Fibroblast of the aortic adventitia (primary cell): Measurements from ENCODE around the gene CHST9. TPM values are rescaled to one million over a fixed set of nuclear protein-coding genes. Genes with fewer than 3 reads are reported as not detected.

Experiments used
- DNase-seq: peaks from one replicate; pipeline ENCODE4 v3.0.0-alpha.2; 2010; ENCODE audit warnings: low read depth
- H3K4me3 ChIP-seq: 2 replicates; pipeline ENCODE4 v1.5.1; 2011; ENCODE audit warnings: low read depth, mild to moderate bottlenecking, control low read depth, low read length, moderate library complexity
- total RNA-seq: library from RNA; depleted of rRNA; stranded (reverse); fragments of >200 nt; gene quantifications from 2 replicates; pipeline ENCODE4 v1.2.3, GENCODE V29; 2012; ENCODE audit warnings: low replicate concordance
- TF ChIP-seq, protein P1 (sequence below): IDR thresholded peaks from 2 replicates; pipeline ENCODE4 v1.5.1; 2011; ENCODE audit warnings: mild to moderate bottlenecking, low read length, control low read depth, inconsistent platforms; ENCODE audit not compliant: insufficient read depth

CHST9 gene
- total RNA-seq, 1 donor = not detected

DNA sequence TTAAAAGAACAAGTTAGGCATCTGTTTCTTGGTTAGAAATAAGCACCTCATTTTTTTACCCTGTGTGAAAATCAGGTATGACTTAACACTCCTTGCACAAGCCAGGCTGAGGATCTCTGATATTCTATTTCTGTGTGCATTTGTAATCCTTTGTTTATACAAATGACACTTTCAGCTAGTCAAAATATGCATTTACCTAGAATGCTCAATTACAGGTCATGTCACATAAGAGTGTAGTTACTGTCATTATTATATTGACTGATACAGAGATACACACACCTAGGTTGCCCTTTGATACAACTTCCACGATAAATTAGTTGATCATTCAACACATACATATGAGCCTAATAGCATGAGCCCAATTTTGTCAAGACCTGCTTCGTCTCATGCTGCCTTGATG lies 144.3 kb downstream of the CHST9 start:
- no peak overlapping the region for H3K4me3 ChIP-seq
- no peak for DNase-seq
- TF ChIP-seq, protein P1, sequence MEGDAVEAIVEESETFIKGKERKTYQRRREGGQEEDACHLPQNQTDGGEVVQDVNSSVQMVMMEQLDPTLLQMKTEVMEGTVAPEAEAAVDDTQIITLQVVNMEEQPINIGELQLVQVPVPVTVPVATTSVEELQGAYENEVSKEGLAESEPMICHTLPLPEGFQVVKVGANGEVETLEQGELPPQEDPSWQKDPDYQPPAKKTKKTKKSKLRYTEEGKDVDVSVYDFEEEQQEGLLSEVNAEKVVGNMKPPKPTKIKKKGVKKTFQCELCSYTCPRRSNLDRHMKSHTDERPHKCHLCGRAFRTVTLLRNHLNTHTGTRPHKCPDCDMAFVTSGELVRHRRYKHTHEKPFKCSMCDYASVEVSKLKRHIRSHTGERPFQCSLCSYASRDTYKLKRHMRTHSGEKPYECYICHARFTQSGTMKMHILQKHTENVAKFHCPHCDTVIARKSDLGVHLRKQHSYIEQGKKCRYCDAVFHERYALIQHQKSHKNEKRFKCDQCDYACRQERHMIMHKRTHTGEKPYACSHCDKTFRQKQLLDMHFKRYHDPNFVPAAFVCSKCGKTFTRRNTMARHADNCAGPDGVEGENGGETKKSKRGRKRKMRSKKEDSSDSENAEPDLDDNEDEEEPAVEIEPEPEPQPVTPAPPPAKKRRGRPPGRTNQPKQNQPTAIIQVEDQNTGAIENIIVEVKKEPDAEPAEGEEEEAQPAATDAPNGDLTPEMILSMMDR = no peak

DNA sequence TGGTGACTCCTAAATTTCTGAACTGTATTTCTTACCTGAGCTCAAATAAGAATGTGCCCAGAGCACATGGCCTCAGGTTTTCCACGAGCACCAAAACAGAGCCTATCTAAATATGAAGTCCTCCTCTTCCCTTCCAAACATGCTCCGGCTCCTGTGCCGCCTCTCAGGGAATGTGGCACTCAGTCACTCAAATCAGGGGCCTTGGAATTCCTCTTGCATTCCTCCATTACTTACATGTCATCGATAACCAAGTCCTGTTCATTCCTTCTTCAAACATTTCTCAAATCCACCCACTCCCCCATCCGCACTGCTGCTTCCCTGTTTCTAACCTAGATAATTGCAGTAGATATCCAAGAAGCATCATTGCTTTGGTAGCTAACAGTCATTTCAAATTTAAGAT lies 151.4 kb downstream of the CHST9 start:
- no peak overlapping the region for H3K4me3 ChIP-seq
- DNase-seq = no peak
- TF ChIP-seq, protein P1 = no peak

DNA sequence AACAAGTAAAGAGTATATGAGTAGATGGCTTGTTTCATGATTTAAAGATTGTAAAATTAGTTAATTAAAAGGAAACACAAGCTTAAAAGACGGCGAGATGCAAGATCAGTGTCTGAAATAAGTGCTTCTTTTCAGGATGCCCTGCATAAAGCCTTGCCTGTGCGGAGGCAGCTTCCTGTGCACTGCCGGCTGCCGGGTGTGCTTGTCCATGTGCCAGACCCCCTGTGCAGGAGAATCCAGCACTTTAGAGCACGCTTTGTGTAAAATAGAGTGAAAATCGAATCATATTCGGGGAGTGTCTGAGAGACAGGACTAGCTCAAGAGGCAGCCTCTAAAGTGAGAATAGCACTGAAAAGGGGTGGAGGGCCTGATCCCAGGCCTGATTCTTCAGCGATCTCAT lies 154.7 kb downstream of the CHST9 start:
- DNase-seq = no peak
- no peak overlapping the region for H3K4me3 ChIP-seq
- TF ChIP-seq, protein P1 = no peak

DNA sequence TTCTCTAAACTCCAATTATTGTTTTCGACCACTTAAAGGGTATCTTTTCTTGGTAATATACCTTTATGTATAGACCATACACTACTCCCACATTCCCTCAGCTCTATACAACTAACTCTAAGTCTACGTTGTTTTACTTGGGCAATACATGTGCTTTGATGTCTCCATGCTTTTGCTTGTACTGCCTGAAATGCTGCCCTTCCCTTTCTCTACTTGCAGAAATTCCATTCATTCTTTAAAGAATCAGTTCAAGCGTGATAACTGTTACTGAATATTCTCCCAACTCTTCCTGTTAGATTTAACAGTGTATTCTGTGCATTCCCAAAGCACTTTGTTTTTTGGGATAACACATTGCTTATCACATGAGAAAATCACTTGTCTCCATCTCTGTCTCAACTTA lies 162.6 kb downstream of the CHST9 start:
- TF ChIP-seq, protein P1 = no peak
- DNase-seq = no peak
- no peak overlapping the region for H3K4me3 ChIP-seq

DNA sequence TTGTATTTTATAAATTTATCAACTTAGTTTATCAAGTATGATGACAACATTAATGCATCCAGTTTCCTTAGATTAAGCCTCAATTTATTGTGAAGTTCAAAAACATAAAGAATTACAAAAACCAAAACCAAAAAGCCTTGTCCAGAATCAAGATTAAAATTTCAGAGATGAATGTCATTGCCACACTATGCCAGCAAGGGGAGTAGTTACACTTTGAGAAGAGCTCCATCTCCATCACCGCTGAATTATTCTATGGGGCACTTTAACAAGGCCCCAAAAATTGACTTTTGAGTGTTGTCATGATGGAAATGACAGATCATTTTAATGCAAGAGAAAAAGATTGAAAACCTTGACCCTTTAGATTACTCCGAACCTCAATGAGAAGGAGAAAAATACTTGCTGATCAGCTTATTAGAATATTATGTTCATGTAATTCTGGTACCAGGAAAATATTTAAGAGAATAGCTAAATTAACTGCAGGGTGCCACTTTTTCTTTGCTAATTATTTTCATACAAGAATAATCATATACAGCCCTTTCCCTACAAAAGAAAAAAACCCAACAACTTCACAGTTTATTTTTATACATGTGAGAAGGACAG lies 167.1 kb downstream of the CHST9 start:
- peak; percentile 1 for DNase-seq
- TF ChIP-seq, protein P1 = peak; percentile 31
- no peak overlapping the region for H3K4me3 ChIP-seq

DNA sequence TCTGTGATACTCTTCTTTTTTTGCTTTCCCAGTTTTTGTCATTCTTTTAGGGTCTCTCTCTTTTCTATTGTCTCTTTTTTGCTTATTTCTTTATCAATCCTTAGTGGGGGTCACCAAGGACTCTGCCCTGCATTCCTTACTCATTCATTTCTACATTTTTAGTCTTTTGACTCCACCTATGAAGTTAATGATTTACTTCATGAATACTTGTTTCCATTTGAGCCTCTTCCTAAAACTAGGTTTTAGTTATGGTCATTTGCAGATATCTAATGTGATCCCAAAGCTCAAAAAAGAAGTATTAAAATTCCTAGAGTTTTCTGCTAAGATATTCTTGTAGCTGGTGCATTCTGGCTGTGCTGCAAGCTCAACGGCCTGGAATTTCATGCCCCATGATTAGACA lies 170.3 kb downstream of the CHST9 start:
- TF ChIP-seq, protein P1 = no peak
- H3K4me3 ChIP-seq = no peak overlapping the region
- no peak for DNase-seq

DNA sequence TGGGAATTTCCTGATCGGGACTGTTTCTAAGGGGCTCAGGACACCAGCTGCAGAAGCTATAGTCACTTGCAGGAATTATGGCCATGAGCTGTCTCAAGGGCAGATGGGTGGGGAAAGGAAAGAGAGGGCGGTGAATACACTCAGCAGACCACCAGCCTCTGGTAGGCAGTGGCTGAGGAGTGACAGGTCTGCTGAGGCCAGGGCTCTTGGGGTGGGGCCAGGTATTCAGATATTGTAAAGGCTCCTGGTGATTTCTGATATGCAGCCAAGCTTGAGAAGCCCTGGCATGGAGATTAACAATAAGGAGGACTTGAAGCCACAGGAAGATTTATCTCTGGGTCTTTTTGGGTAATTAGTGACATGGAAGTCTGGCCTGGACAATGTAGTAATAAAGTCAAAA lies 174.3 kb downstream of the CHST9 start:
- no peak overlapping the region for H3K4me3 ChIP-seq
- TF ChIP-seq, protein P1 = no peak
- DNase-seq = no peak
